Stimulated activated CD4-positive, alpha-beta T cell treated with anti-CD3 and anti-CD28 coated beads, TNF-alpha, amount 100 ng/mL, for 4 hours (primary cell): ENCODE data around the gene NPIPA1.
A peak's percentile ranks its signal among the peaks of the same experiment; 100 is the strongest.
"Not testable (repeated sequence)": the region's sequence is repeated elsewhere in the genome, so short reads cannot be mapped to it uniquely, and the experiment has no call there.

Experiments used
- DNase-seq, 3 experiments: peaks; one replicate each; pipeline ENCODE4 v3.0.0-alpha.2; 2020; ENCODE audit warnings: low read depth in 3 of 3

Gene NPIPA1

GRCh38 chr16:14930246-14930645, 7.0 kb upstream of the NPIPA1 start:
- DNase-seq, result not testable (repeated sequence)

- DNase-seq, result not testable (repeated sequence)
Measured at GRCh38 chr16:14930971-14931370, 6.3 kb upstream of the NPIPA1 start.

DNA sequence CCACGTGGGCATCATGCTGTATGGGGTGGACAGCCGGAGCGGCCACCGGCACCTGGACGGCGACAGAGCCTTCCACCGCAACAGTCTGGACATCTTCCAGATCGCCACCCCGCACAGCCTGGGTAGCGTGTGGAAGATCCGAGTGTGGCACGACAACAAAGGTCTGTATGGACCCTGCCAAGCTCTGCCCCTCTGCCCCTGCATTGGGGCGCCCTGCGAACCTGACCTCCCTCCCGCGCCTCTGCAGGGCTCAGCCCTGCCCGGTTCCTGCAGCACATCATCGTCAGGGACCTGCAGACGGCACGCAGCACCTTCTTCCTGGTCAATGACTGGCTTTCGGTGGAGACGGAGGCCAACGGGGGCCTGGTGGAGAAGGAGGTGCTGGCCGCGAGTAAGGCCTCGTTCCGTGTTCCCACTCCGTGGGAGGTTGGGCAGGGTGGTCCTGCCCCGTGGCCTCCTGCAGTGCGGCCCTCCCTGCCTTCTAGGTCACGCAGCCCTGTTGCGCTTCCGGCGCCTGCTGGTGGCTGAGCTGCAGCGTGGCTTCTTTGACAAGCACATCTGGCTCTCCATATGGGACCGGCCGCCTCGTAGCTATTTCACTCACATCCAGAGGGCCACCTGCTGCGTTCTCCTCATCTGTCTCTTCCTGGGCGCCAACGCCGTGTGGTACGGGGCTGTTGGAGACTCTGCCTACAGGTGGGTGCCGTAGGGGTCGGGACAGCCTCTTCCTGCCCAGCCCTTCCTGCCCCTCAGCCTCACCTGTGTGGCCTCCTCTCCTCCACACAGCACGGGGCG, 4.5 kb upstream of the NPIPA1 start:
- DNase-seq, result not testable (repeated sequence)

DNA sequence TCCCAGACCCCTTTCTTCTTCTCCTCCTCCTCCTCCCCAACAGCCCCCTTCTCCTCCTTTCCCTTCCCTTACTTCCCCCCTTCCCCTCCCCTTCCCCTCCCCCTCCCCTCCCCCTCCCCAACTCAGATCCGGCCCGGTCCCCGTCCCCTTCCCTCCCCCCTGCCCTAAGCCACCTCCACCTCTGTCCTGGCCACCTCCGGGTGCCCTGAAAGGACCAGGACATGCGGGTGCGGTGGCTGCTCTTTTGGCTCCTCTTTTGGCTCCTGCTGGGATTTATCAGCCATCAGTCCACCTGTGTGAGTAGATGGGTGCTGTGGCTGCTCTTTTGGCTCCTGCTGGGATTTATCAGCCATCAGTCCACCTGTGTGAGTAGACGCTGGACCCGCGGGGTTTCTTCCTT, 751 bp downstream of the NPIPA1 start:
- DNase-seq, result not testable (repeated sequence)

- not testable (repeated sequence) for DNase-seq
Measured at GRCh38 chr16:14942686-14943085, 5.4 kb downstream of the NPIPA1 start.

DNA sequence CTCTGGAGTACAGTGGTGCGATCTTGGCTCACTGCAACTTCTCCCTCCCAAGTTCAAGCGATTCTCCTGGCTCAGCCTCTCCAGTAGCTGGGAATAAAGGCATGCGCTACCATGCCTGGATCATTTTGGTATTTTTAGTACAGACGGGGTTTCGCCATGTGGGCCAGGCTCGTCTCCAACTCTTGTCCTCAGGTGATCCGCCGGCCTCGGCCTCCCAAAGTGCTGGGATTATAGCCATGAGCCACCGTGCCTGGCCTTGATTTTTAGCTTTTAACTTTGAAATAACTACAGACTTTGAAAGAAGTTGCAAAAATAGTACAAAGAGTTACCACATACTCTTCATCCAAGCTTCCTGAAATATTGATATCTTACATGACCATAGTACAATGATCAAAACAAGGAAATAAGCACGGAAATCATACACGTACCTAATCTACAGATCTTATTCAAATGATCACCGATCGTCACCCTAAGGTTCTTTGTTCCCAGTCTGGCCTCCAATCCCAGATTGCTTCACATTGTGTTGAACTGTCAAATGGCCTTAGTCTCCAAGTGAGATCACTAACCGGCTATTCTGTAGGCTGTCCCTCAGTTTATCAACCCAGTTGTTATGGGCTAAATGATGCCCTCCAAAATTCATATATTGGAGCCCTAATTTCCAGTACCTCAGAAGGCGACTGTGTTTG, 18.4 kb downstream of the NPIPA1 start:
- DNase-seq, result no peak

- DNase-seq, result no peak
Measured at GRCh38 chr16:14957576-14958322, 20.5 kb downstream of the NPIPA1 start.

DNA sequence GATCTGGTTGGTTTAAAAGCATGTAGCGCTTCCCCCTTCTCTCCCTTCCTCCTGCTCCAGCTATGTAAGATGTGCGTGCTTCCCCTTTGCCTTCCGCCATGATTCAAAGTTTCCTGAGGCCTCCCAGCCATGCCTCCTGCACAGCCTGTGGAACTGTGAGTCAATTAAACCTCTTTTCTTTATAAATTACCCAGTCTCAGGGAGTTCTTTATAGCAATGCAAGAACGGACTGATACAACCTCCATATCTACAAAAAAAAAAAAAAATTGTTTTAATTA, 21.0 kb downstream of the NPIPA1 start:
- no peak for DNase-seq

DNA sequence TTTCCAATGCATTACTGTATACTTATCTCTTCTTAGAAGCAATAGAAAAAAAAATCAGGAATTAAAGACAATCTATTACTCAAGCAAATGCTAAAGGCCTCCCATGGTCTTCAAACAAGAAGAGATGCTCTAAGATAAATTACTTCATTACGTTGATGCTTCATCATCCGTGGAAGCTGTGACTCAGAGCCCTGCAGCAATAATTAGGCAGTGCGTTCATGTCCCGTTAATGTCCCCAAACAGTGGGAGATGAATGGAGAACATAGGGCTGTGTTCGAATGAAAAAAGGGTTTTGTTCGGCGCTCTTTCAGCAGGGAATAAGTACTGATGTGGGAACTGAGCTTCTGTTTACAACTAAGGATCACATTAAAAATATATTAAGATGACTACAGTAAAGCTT, 21.7 kb downstream of the NPIPA1 start:
- DNase-seq, result no peak

- DNase-seq, result no peak
Measured at GRCh38 chr16:14961405-14962186, 24.4 kb downstream of the NPIPA1 start.

- DNase-seq, result no peak
Measured at GRCh38 chr16:14963281-14964173, 26.3 kb downstream of the NPIPA1 start.

- no peak for DNase-seq
Measured at GRCh38 chr16:14965328-14965727, 28.1 kb downstream of the NPIPA1 start.

- DNase-seq, result not testable (repeated sequence)
Measured at GRCh38 chr16:14969795-14970194, 32.6 kb downstream of the NPIPA1 start.

- not testable (repeated sequence) for DNase-seq
Measured at GRCh38 chr16:14971621-14972228, 34.5 kb downstream of the NPIPA1 start.

DNA sequence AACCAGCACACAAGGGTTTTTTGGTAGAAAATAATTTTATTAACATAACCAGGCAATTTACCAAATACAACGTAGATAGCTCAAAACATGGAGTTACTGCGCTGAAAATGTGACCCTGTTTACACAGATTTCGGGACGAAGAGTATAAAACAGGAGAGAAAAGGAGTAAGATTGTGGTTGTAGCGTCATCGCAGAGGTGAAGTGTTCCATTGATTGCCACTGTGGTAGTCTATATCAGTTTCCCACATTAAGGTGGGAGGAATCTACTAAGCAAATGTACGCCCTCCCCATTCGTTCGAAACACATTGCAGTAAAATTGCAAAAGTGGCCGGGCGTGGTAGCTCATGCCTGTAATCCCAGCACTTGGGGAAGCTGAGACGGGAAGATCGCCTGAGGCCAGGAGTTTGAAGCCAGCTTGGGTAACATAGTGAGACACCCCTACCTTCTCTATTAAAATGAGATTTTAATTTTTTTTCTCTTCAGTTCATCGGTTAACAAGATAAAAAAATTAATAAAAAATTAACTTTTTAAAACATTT, 36.6 kb downstream of the NPIPA1 start:
- not testable (repeated sequence) for DNase-seq

GRCh38 chr16:14974331-14974655, 37.0 kb downstream of the NPIPA1 start:
- not testable (repeated sequence) for DNase-seq

- DNase-seq, result peak; percentile 97 to 98 (median 98)
Measured at GRCh38 chr16:14974656-14975417, 37.6 kb downstream of the NPIPA1 start, which contains the start of gene PDXDC1. Gene PDXDC1 (plus strand): TSS chr16:14975026. CDS start chr16:14975200, 174 bp downstream.

- DNase-seq, result peak; percentile 25 to 49 (median 48)
Measured at GRCh38 chr16:14975418-14976194, 38.4 kb downstream of the NPIPA1 start.
